ENCODE measurements around the gene SIVA1.

SIVA1 gene

GRCh38 chr14:104788161-104788818 lies 35.3 kb downstream of the SIVA1 start:
- TF ChIP-seq CTCF (IDR thresholded peaks at IDR 0.05), result no peak
- Histone ChIP-seq H3K36me3 (ENCODE audit: control insufficient read depth, insufficient read depth, low read length) (no peaks in the 10 kb centered on the region), H3K9ac (no peak overlapping the region), H3K4me3 (ENCODE audit: low read depth, low read length) (no peak overlapping the region), H3K27ac (no peak overlapping the region), H3K27me3 (ENCODE audit: control insufficient read depth, insufficient read depth, low read length) (no peaks in the 10 kb centered on the region), H3K79me2 (peaks cover 53% of the 10 kb centered on the region), H2AFZ (no peak overlapping the region), H3K4me2 (ENCODE audit: low read length) (no peak overlapping the region), H3K4me1 (peaks cover 1% of the 10 kb centered on the region), H3K9me3 (ENCODE audit: control insufficient read depth, low read length) (no peaks in the 10 kb centered on the region)

GRCh38 chr14:104788873-104789663 lies 36.1 kb downstream of the SIVA1 start:
- Histone ChIP-seq H2AFZ (no peak overlapping the region), H3K79me2 (peaks cover 58% of the 10 kb centered on the region), H3K4me3 (ENCODE audit: low read depth, low read length) (no peak overlapping the region), H3K27me3 (ENCODE audit: control insufficient read depth, insufficient read depth, low read length) (no peaks in the 10 kb centered on the region), H3K4me1 (peaks cover 9% of the 10 kb centered on the region), H3K9ac (no peak overlapping the region), H3K27ac (no peak overlapping the region), H3K4me2 (ENCODE audit: low read length) (no peak overlapping the region), H3K9me3 (ENCODE audit: control insufficient read depth, low read length) (no peaks in the 10 kb centered on the region), H3K36me3 (ENCODE audit: control insufficient read depth, insufficient read depth, low read length) (no peaks in the 10 kb centered on the region)
- TF ChIP-seq CTCF (IDR thresholded peaks at IDR 0.05), result no peak

- H3K4me2 ChIP-seq (ENCODE audit: low read length), result no peak overlapping the region
- no peak overlapping the region for H2AFZ ChIP-seq
- H3K36me3 ChIP-seq (ENCODE audit: control insufficient read depth, insufficient read depth, low read length), result no peaks in the 10 kb centered on the region
- peaks cover 13% of the 10 kb centered on the region for H3K4me1 ChIP-seq
- peaks cover 62% of the 10 kb centered on the region for H3K79me2 ChIP-seq
- H3K9me3 ChIP-seq (ENCODE audit: control insufficient read depth, low read length), result no peaks in the 10 kb centered on the region
- no peak overlapping the region for H3K27ac ChIP-seq
- no peak overlapping the region for H3K4me3 ChIP-seq (ENCODE audit: low read depth, low read length)
- TF ChIP-seq CTCF (IDR thresholded peaks at IDR 0.05), result no peak
- H3K9ac ChIP-seq, result no peak overlapping the region
- H3K27me3 ChIP-seq (ENCODE audit: control insufficient read depth, insufficient read depth, low read length), result no peaks in the 10 kb centered on the region
Measured at GRCh38 chr14:104789752-104790743, 37.1 kb downstream of the SIVA1 start.

GRCh38 chr14:104791425-104791824 lies 38.5 kb downstream of the SIVA1 start:
- H3K27me3 ChIP-seq (ENCODE audit: control insufficient read depth, insufficient read depth, low read length), result no peaks in the 10 kb centered on the region
- no peaks in the 10 kb centered on the region for H3K36me3 ChIP-seq (ENCODE audit: control insufficient read depth, insufficient read depth, low read length)
- no peaks in the 10 kb centered on the region for H3K9me3 ChIP-seq (ENCODE audit: control insufficient read depth, low read length)
- H3K4me2 ChIP-seq (ENCODE audit: low read length), result no peak overlapping the region
- H2AFZ ChIP-seq, result no peak overlapping the region
- peaks cover 62% of the 10 kb centered on the region for H3K79me2 ChIP-seq
- H3K9ac ChIP-seq, result no peak overlapping the region
- H3K27ac ChIP-seq, result no peak overlapping the region
- H3K4me3 ChIP-seq (ENCODE audit: low read depth, low read length), result no peak overlapping the region
- TF ChIP-seq CTCF (IDR thresholded peaks at IDR 0.05), result no peak
- H3K4me1 ChIP-seq, result peaks cover 16% of the 10 kb centered on the region
